SU-DHL-6 (cell line): Measurements from ENCODE around the gene ASTN2.

ENCODE experiments used
- H2AFZ ChIP-seq: fragments of 200-600 bp; sonication (generic); 2 replicates; pipeline ENCODE4 v1.6.1; 2014; ENCODE audit warnings: low read depth, mild to moderate bottlenecking, moderate library complexity, mixed read lengths, antibody characterized with exemption, low read length; ENCODE audit not compliant: severe bottlenecking
- H3F3A ChIP-seq: fragments of 200-600 bp; shearing (Covaris generic); 2 replicates; pipeline ENCODE4 v1.6.0; 2016; ENCODE audit warnings: antibody characterized with exemption, mild to moderate bottlenecking; ENCODE audit not compliant: insufficient read depth
- H3K27ac ChIP-seq: fragments of 200-600 bp; sonication (generic); 2 replicates; pipeline ENCODE4 v1.5.1; 2016; ENCODE audit warnings: low read depth, mild to moderate bottlenecking, low read length, moderate library complexity, mixed read lengths
- H3K27me3 ChIP-seq: fragments of 200-600 bp; sonication (generic), shearing (Covaris generic); 2 replicates; pipeline ENCODE4 v1.6.0; 2014; ENCODE audit warnings: mild to moderate bottlenecking, low read length
- H3K36me3 ChIP-seq: fragments of 200-600 bp; sonication (generic); 2 replicates; pipeline ENCODE4 v1.6.1; 2014; ENCODE audit warnings: mild to moderate bottlenecking, low read length, mixed read lengths
- H3K4me2 ChIP-seq: fragments of 300-600, 200-600 bp; shearing (Covaris generic), sonication (generic); 2 replicates; pipeline ENCODE4 v1.6.0; 2014; ENCODE audit warnings: low read length, low read depth, mild to moderate bottlenecking; ENCODE audit not compliant: poor library complexity, severe bottlenecking
- H3K4me3 ChIP-seq: fragments of 200-600 bp; sonication (generic); 2 replicates; pipeline ENCODE4 v1.5.1; 2014; ENCODE audit warnings: antibody characterized with exemption, low read length, mild to moderate bottlenecking, mixed read lengths; ENCODE audit not compliant: insufficient read depth, poor library complexity, severe bottlenecking
- H3K79me2 ChIP-seq: fragments of 200-600 bp; sonication (generic); 2 replicates; pipeline ENCODE4 v1.6.1; 2014; ENCODE audit warnings: mild to moderate bottlenecking, low read length, moderate library complexity; ENCODE audit not compliant: insufficient read depth
- H3K9ac ChIP-seq: fragments of 200-600 bp; sonication (generic); 2 replicates; pipeline ENCODE4 v1.7.0; 2014; ENCODE audit warnings: mild to moderate bottlenecking, low read length
- H3K9me2 ChIP-seq: fragments of 200-600 bp; sonication (generic); replicated peaks from 2 replicates; pipeline ENCODE4 v1.6.1; 2014; ENCODE audit warnings: low read length; ENCODE audit not compliant: insufficient read depth
- H3K9me3 ChIP-seq: fragments of 200-600 bp; sonication (generic); 2 replicates; pipeline ENCODE4 v1.6.1; 2014; ENCODE audit warnings: low read length, mixed read lengths; ENCODE audit not compliant: insufficient read depth
- H4K20me1 ChIP-seq: fragments of 200-600 bp; sonication (generic); 2 replicates; pipeline ENCODE4 v1.6.1; 2014; ENCODE audit warnings: low read depth, mild to moderate bottlenecking, antibody characterized with exemption, low read length, moderate library complexity, mixed read lengths
- CTCF ChIP-seq: fragments of 200-600 bp; sonication (generic); IDR thresholded peaks from one replicate; pipeline ENCODE4 v1.5.1; 2017; ENCODE audit warnings: antibody characterized with exemption, mild to moderate bottlenecking, low read length, moderate library complexity; ENCODE audit not compliant: insufficient read depth, poor library complexity, severe bottlenecking
- EZH2phosphoT487 ChIP-seq: fragments of 200-600 bp; sonication (generic), shearing (Covaris generic); conservative IDR thresholded peaks from 2 replicates; pipeline ENCODE4 v1.6.1; 2018; ENCODE audit warnings: mild to moderate bottlenecking, antibody characterized with exemption, low read length, moderate library complexity, mixed read lengths

Gene ASTN2

GRCh38 chr9:117416856-117417255 lies 2.0 kb upstream of the ASTN2 start:
- Histone ChIP-seq H3K36me3 (no peaks in the 10 kb centered on the region), H3K9me3 (no peaks in the 10 kb centered on the region), H3K27ac (no peak overlapping the region), H4K20me1 (no peaks in the 10 kb centered on the region), H3K9me2 (no peaks in the 10 kb centered on the region), H3K79me2 (no peaks in the 10 kb centered on the region), H3K9ac (no peak overlapping the region), H2AFZ (no peak overlapping the region), H3K27me3 (no peaks in the 10 kb centered on the region), H3K4me3 (no peak overlapping the region), H3K4me2 (no peak overlapping the region), H3F3A (no peaks in the 10 kb centered on the region)
- TF ChIP-seq EZH2phosphoT487 (no peak), CTCF (no peak)

GRCh38 chr9:117415358-117415914 lies 579 bp upstream of the ASTN2 start:
- TF ChIP-seq EZH2phosphoT487 (no peak), CTCF (no peak)
- H3K36me3 ChIP-seq: no peaks in the 10 kb centered on the region
- H3K27ac ChIP-seq: no peak overlapping the region
- H3K9me2 ChIP-seq: no peaks in the 10 kb centered on the region
- H3K27me3 ChIP-seq: no peaks in the 10 kb centered on the region
- H3K79me2 ChIP-seq: no peaks in the 10 kb centered on the region
- H3K9ac ChIP-seq: no peak overlapping the region
- H4K20me1 ChIP-seq: no peaks in the 10 kb centered on the region
- no peak overlapping the region for H3K4me2 ChIP-seq
- no peak overlapping the region for H3K4me3 ChIP-seq
- H3F3A ChIP-seq: no peaks in the 10 kb centered on the region
- no peaks in the 10 kb centered on the region for H3K9me3 ChIP-seq
- no peak overlapping the region for H2AFZ ChIP-seq

GRCh38 chr9:117414220-117414905 lies 494 bp downstream of the ASTN2 start:
- Histone ChIP-seq H3K4me3 (no peak overlapping the region), H3K9me3 (no peaks in the 10 kb centered on the region), H3K79me2 (no peaks in the 10 kb centered on the region), H3K9ac (no peak overlapping the region), H3K27me3 (no peaks in the 10 kb centered on the region), H3K27ac (no peak overlapping the region), H3K9me2 (no peaks in the 10 kb centered on the region), H3F3A (no peaks in the 10 kb centered on the region), H3K36me3 (no peaks in the 10 kb centered on the region), H2AFZ (no peak overlapping the region), H4K20me1 (no peaks in the 10 kb centered on the region), H3K4me2 (no peak overlapping the region)
- no peak for TF ChIP-seq EZH2phosphoT487
- no peak for TF ChIP-seq CTCF
